Caco-2 (cell line): ENCODE measurements around the gene LHX6. TPM values are rescaled to one million over a fixed set of nuclear protein-coding genes. Genes with fewer than 3 reads are reported as not detected.

ENCODE experiments used
- BruUV-seq: library from RNA; stranded (reverse); fragments of 400-500 nt; replicated peaks from 2 replicates; lab custom pipeline; 2021; lab: Mats Ljungman, UMichigan
- CTCF ChIA-PET: fragments of 300-600 bp; sonication (Branson Sonifier 250); formaldehyde crosslinking; loops from one replicate; lab custom pipeline; 2022; ENCODE audit warnings: antibody characterized with exemption; lab: Charles Lee
- POLR2A ChIA-PET: fragments of 300-600 bp; sonication (Branson Sonifier 250); formaldehyde crosslinking; loops from one replicate; lab custom pipeline; 2022; ENCODE audit warnings: antibody characterized with exemption; lab: Charles Lee
- DNase-seq, 2 experiments: peaks; one replicate each; pipeline versions ENCODE4 v3.0.0 to v3.0.0-alpha.2; 2020 to 2022
- H3K27me3 ChIP-seq: replicated peaks from 2 replicates; pipeline ENCODE4 v1.6.0; 2011; ENCODE audit warnings: low read length; ENCODE audit not compliant: control insufficient read depth, insufficient read depth
- H3K36me3 ChIP-seq: 2 replicates; pipeline ENCODE4 v1.5.1; 2011; ENCODE audit warnings: low read length; ENCODE audit not compliant: control insufficient read depth, insufficient read depth
- H3K4me1 ChIP-seq: fragments of 250-450 bp; sonication (Bioruptor Pico); 2 replicates; pipeline ENCODE4 v1.5.1; 2020; ENCODE audit warnings: mild to moderate bottlenecking
- H3K4me3 ChIP-seq: 2 replicates; pipeline ENCODE4 v1.5.1; 2011; ENCODE audit warnings: low read depth, mild to moderate bottlenecking, control low read depth, low read length
- H3K9me3 ChIP-seq: fragments of 250-450 bp; sonication (Bioruptor Pico); 2 replicates; pipeline ENCODE4 v1.5.1; 2020; ENCODE audit warnings: mild to moderate bottlenecking, moderate library complexity
- H3K27ac Mint-ChIP-seq: one replicate; pipeline ENCODE4 v1.8.0; 2022; ENCODE audit warnings: mixed read lengths; ENCODE audit not compliant: unreplicated experiment
- H3K27me3 Mint-ChIP-seq: one replicate; pipeline ENCODE4 v1.8.0; 2022; ENCODE audit warnings: mixed read lengths; ENCODE audit not compliant: insufficient read depth, unreplicated experiment
- H3K36me3 Mint-ChIP-seq: one replicate; pipeline ENCODE4 v1.8.0; 2022; ENCODE audit warnings: mild to moderate bottlenecking, mixed read lengths; ENCODE audit not compliant: insufficient read depth, unreplicated experiment
- H3K4me1 Mint-ChIP-seq: one replicate; pipeline ENCODE4 v1.8.0; 2022; ENCODE audit warnings: low read depth, mixed read lengths; ENCODE audit not compliant: unreplicated experiment
- H3K4me3 Mint-ChIP-seq: one replicate; pipeline ENCODE4 v1.8.0; 2022; ENCODE audit warnings: mild to moderate bottlenecking, moderate library complexity, mixed read lengths; ENCODE audit not compliant: unreplicated experiment
- H3K9me3 Mint-ChIP-seq: one replicate; pipeline ENCODE4 v1.8.0; 2022; ENCODE audit warnings: mixed read lengths; ENCODE audit not compliant: unreplicated experiment
- intact Hi-C: fragments of 100-400 bp; cut with micrococcal nuclease; formaldehyde crosslinking; loops from one replicate; pipeline ENCODE4 v1.10.0; 2022; ENCODE audit not compliant: unreplicated experiment
- total RNA-seq: library from RNA; stranded (reverse); gene quantifications from 2 replicates; pipeline ENCODE4 v1.2.3, GENCODE V29; 2022
- TF ChIP-seq, protein P1 (sequence below), 2 experiments: fragments of 200-600 bp in 1 of 2; IDR thresholded peaks; 1 replicate in 1 of 2; 2 replicates in 1 of 2; pipeline versions ENCODE4 v1.5.1 to v1.8.0; 2011 to 2022; ENCODE audit warnings: antibody characterized with exemption in 1 of 2, control low read depth in 1 of 2, inconsistent platforms in 1 of 2, low read depth in 1 of 2, low read length in 1 of 2, mild to moderate bottlenecking in 1 of 2, moderate library complexity in 1 of 2; ENCODE audit not compliant: insufficient read depth in 1 of 2, severe bottlenecking in 1 of 2, unreplicated experiment in 1 of 2

Gene LHX6
- total RNA-seq, 1 experiment from 2014 or later: 6.1 TPM

DNA sequence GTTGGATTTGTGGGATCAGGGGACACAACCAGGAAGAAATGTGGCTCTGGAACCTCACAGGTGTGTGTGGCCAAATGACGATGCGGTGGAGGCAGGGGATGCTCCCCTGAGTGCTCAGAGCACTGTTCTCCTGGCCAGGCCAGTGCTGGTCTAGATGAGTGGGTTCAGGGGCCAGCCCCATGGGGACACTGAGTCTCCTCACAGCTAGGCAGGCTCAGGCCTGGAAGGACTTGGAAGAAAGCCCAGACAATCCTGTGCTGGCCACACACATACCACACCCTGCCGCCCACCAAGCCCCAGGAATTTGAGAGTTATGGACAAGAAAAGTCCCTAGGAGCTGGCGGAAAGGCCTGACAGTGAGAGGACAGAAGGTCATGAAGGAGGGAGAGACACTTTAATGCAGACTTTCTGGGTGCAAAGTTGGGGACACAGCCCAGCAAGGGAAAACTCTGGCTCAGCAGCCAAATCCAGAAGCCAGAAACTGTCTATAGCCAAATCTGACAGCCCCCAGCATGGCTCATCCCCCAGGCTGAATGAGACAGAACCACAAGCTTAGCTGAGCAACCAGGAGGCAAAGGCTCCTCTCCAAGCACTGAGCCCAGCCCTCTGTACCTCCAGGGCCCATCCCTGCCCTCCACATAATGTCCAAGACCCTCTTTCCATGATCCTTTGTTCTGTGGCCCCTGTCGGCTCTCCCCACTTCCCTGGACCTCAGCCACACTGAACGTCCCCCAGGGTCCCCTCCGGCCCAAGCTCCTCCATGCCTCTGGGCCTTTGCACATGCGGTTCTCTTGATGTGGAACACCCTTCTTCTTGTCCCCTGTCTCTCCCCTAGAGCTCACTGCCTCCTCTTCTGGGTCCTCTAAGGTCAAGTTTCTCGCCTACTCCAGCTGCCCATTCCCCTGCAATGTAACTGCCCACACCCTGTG is 22.4 kb downstream of the LHX6 start:
- BruUV-seq: no TSS peak
- ChIA-PET POLR2A (no interaction called here), CTCF (interaction anchor here (0.6 to 1.3 kb wide), 2 partner anchors 80 to 81 kb away, joined by 3 to 4 read pairs; no protein-coding TSS in a partner anchor)
- no peaks in the 10 kb centered on the region for H3K9me3 ChIP-seq
- intact Hi-C loops: no loop called here
- Mint-ChIP-seq H3K9me3 (no peaks in the 10 kb centered on the region), H3K27ac (no peak overlapping the region), H3K4me1 (no peaks in the 10 kb centered on the region), H3K4me3 (no peak overlapping the region), H3K27me3 (no peaks in the 10 kb centered on the region), H3K36me3 (no peaks in the 10 kb centered on the region)
- H3K36me3 ChIP-seq: no peaks in the 10 kb centered on the region; the same call in 1 of the 2 replicates
- H3K4me1 ChIP-seq: no peaks in the 10 kb centered on the region
- H3K27me3 ChIP-seq: no peaks in the 10 kb centered on the region
- H3K4me3 ChIP-seq: no peak overlapping the region
- no peak for DNase-seq
- TF ChIP-seq, protein P1, sequence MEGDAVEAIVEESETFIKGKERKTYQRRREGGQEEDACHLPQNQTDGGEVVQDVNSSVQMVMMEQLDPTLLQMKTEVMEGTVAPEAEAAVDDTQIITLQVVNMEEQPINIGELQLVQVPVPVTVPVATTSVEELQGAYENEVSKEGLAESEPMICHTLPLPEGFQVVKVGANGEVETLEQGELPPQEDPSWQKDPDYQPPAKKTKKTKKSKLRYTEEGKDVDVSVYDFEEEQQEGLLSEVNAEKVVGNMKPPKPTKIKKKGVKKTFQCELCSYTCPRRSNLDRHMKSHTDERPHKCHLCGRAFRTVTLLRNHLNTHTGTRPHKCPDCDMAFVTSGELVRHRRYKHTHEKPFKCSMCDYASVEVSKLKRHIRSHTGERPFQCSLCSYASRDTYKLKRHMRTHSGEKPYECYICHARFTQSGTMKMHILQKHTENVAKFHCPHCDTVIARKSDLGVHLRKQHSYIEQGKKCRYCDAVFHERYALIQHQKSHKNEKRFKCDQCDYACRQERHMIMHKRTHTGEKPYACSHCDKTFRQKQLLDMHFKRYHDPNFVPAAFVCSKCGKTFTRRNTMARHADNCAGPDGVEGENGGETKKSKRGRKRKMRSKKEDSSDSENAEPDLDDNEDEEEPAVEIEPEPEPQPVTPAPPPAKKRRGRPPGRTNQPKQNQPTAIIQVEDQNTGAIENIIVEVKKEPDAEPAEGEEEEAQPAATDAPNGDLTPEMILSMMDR (IDR thresholded peaks at IDR 0.05; ENCODE audit: insufficient read depth in 1 of 2, low read depth in 1 of 2, low read length in 1 of 2, severe bottlenecking in 1 of 2, unreplicated experiment in 1 of 2): no peak

DNA sequence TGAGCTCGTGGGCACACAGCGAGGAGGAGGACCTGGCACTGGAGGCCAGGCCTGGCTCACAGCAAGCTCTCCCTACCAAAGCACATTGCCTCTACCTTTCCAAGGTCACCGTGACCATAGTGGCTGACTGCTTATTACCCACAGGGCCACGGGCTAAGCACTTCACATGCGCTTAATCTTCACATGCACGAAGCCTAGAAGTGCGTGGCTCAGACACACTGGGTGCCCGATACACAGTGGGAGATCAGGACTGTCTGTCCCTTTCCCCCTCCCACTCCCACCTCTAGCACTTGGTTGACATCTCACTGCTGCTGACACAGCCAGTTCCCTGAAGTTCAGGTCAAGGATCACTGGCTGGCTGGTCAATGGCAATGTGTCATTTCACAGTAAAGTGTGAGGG is 23.6 kb downstream of the LHX6 start:
- TF ChIP-seq, protein P1 (IDR thresholded peaks at IDR 0.05; ENCODE audit: insufficient read depth in 1 of 2, low read depth in 1 of 2, low read length in 1 of 2, severe bottlenecking in 1 of 2, unreplicated experiment in 1 of 2): no peak
- Mint-ChIP-seq H3K4me1 (no peaks in the 10 kb centered on the region), H3K27me3 (no peaks in the 10 kb centered on the region), H3K9me3 (no peaks in the 10 kb centered on the region), H3K36me3 (no peaks in the 10 kb centered on the region), H3K27ac (no peak overlapping the region), H3K4me3 (no peak overlapping the region)
- Histone ChIP-seq H3K36me3 (no peaks in the 10 kb centered on the region; the same call in 1 of the 2 replicates), H3K9me3 (no peaks in the 10 kb centered on the region), H3K4me3 (no peak overlapping the region), H3K27me3 (no peaks in the 10 kb centered on the region), H3K4me1 (no peaks in the 10 kb centered on the region)
- CTCF ChIA-PET: no interaction called here
- POLR2A ChIA-PET: no interaction called here
- BruUV-seq: no TSS peak
- intact Hi-C loops: no loop called here
- no peak for DNase-seq

DNA sequence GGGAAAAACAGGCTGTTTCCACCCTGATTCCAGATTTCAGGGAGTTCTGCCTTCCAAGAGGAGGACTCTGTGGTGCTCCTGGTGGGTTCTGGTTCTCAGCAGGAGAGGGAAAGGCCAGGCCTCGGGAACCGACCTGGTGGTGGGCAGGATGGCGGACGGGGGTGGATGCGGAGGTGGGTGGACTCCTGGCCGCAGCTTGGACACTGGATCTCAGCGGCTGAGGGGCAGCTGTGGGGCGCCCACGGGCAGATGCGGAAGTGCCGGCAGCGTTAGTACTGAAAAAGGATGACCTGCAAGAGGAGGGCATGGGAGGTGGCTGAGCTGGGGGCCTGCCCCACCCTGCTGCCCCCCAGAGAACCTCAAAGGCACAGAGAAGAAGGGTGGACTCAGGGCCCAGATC is 24.3 kb downstream of the LHX6 start:
- no TSS peak for BruUV-seq
- Histone ChIP-seq H3K36me3 (no peaks in the 10 kb centered on the region; the same call in 1 of the 2 replicates), H3K27me3 (no peaks in the 10 kb centered on the region), H3K4me3 (no peak overlapping the region), H3K4me1 (no peaks in the 10 kb centered on the region), H3K9me3 (no peaks in the 10 kb centered on the region)
- Mint-ChIP-seq H3K4me3 (no peak overlapping the region), H3K36me3 (no peaks in the 10 kb centered on the region), H3K9me3 (no peaks in the 10 kb centered on the region), H3K27me3 (no peaks in the 10 kb centered on the region), H3K4me1 (no peaks in the 10 kb centered on the region), H3K27ac (no peak overlapping the region)
- TF ChIP-seq, protein P1 (IDR thresholded peaks at IDR 0.05; ENCODE audit: insufficient read depth in 1 of 2, low read depth in 1 of 2, low read length in 1 of 2, severe bottlenecking in 1 of 2, unreplicated experiment in 1 of 2): no peak
- intact Hi-C loops: no loop called here
- ChIA-PET CTCF (no interaction called here), POLR2A (no interaction called here)
- no peak for DNase-seq
